H1 (cell line): ENCODE measurements around the gene KIAA1586. TPM values are rescaled to one million over a fixed set of nuclear protein-coding genes. Genes with fewer than 3 reads are reported as not detected.

Experiments
- CTCF ChIA-PET: fragments of 300-600 bp; sonication (Branson Sonifier 250); formaldehyde crosslinking; loops from one replicate; lab custom pipeline; 2021; ENCODE audit not compliant: partially characterized antibody; lab: Charles Lee
- POLR2A ChIA-PET: fragments of 300-600 bp; sonication (Branson Sonifier 250); formaldehyde crosslinking; loops from one replicate; lab custom pipeline; 2021; ENCODE audit warnings: inconsistent platforms; ENCODE audit not compliant: partially characterized antibody; lab: Charles Lee
- DNase-seq, 2 experiments: peaks; one replicate each; pipeline versions ENCODE4 v3.0.0 to v3.0.0-alpha.2; 2010 to 2022; ENCODE audit warnings: low spot score in 2 of 2, low read depth in 1 of 2, mixed read lengths in 1 of 2
- FAIRE-seq: peaks from 2 replicates; lab custom pipeline; 2011; peaks lifted over from hg19 to GRCh38; lab: Jason Lieb, UNC
- H2AFZ ChIP-seq: 2 replicates; pipeline ENCODE4 v1.8.1; 2012; ENCODE audit warnings: low read length, inconsistent platforms
- H2AK5ac ChIP-seq: 2 replicates; pipeline ENCODE4 v1.6.1; 2013; ENCODE audit warnings: low read depth, low read length
- H2BK120ac ChIP-seq: replicated peaks from 2 replicates; pipeline ENCODE3; 2013; ENCODE audit warnings: low read depth, low read length, inconsistent platforms
- H2BK12ac ChIP-seq: 2 replicates; pipeline ENCODE4 v1.6.1; 2013; ENCODE audit warnings: low read depth, low read length
- H2BK15ac ChIP-seq: 2 replicates; pipeline ENCODE4 v1.6.1; 2013; ENCODE audit warnings: low read length
- H2BK20ac ChIP-seq: 2 replicates; pipeline ENCODE4 v1.6.1; 2013; ENCODE audit warnings: low read length
- H2BK5ac ChIP-seq: 2 replicates; pipeline ENCODE4 v1.6.1; 2013; ENCODE audit warnings: low read depth, low read length
- H3K14ac ChIP-seq: 2 replicates; pipeline ENCODE4 v1.6.1; 2013; ENCODE audit warnings: inconsistent platforms; ENCODE audit not compliant: insufficient read length
- H3K18ac ChIP-seq: 2 replicates; pipeline ENCODE4 v1.6.1; 2013; ENCODE audit warnings: low read length; ENCODE audit errors: extremely low read depth
- H3K23ac ChIP-seq: 2 replicates; pipeline ENCODE4 v1.6.1; 2013; ENCODE audit warnings: inconsistent platforms; ENCODE audit not compliant: insufficient read length
- H3K23me2 ChIP-seq: 2 replicates; pipeline ENCODE4 v1.6.1; 2013; ENCODE audit warnings: low read depth, low read length
- H3K27ac ChIP-seq: 2 replicates; pipeline ENCODE4 v1.6.1; 2011; ENCODE audit warnings: low read depth, low read length, inconsistent platforms
- H3K27me3 ChIP-seq, 4 experiments: replicated peaks in 1 of 4; 1 replicate in 1 of 4; 2 replicates in 3 of 4; pipeline versions ENCODE4 v1.6.1 to v1.8.1; 2011 to 2013; ENCODE audit warnings: low read length in 3 of 4, mild to moderate bottlenecking in 3 of 4, inconsistent platforms in 2 of 4, mixed read lengths in 2 of 4, moderate library complexity in 1 of 4; ENCODE audit not compliant: control insufficient read depth in 3 of 4, insufficient read depth in 3 of 4; ENCODE audit errors: extremely low read depth in 1 of 4
- H3K36me3 ChIP-seq, 4 experiments: 2 replicates each; pipeline versions ENCODE4 v1.6.1 to v1.8.1; 2011 to 2013; ENCODE audit warnings: mild to moderate bottlenecking in 4 of 4, low read length in 3 of 4, moderate library complexity in 2 of 4, control low read depth in 1 of 4, inconsistent platforms in 1 of 4; ENCODE audit not compliant: insufficient read depth in 4 of 4, control insufficient read depth in 2 of 4
- H3K4ac ChIP-seq: replicated peaks from 2 replicates; pipeline ENCODE3; 2013; ENCODE audit warnings: low read length, low read depth, mixed read lengths, inconsistent platforms; ENCODE audit not compliant: insufficient read length
- H3K4me1 ChIP-seq, 4 experiments: replicated peaks in 1 of 4; 1 replicate in 1 of 4; 2 replicates in 3 of 4; pipeline versions ENCODE4 v1.6.1 to v1.8.1; 2011 to 2013; ENCODE audit warnings: low read length in 3 of 4, inconsistent platforms in 2 of 4, mixed read lengths in 1 of 4; ENCODE audit not compliant: insufficient read depth in 4 of 4, control insufficient read depth in 3 of 4
- H3K4me2 ChIP-seq, 2 experiments: 2 replicates each; pipeline versions ENCODE4 v1.6.1 to v1.8.1; 2011 to 2013; ENCODE audit warnings: low read depth in 2 of 2, low read length in 2 of 2, control low read depth in 1 of 2, inconsistent platforms in 1 of 2, mild to moderate bottlenecking in 1 of 2; ENCODE audit not compliant: insufficient read depth in 1 of 2
- H3K4me3 ChIP-seq, 4 experiments: fragments of 200-600, 300-600 bp in 1 of 4; sonication (generic), shearing (Covaris generic), sonication (Bioruptor Twin) in 1 of 4; 2 replicates each; pipeline versions ENCODE4 v1.5.1 to v1.8.1; 2011 to 2016; ENCODE audit warnings: low read length in 4 of 4, low read depth in 3 of 4, control low read depth in 2 of 4, inconsistent platforms in 2 of 4, mild to moderate bottlenecking in 2 of 4, mixed read lengths in 1 of 4, moderate library complexity in 1 of 4; ENCODE audit not compliant: insufficient read depth in 2 of 4; ENCODE audit errors: extremely low read depth in 1 of 4
- H3K56ac ChIP-seq: replicated peaks from 2 replicates; pipeline ENCODE3; 2013; ENCODE audit warnings: low read depth, mild to moderate bottlenecking, mixed read lengths, low read length, inconsistent platforms; ENCODE audit not compliant: insufficient read length
- H3K79me1 ChIP-seq: 2 replicates; pipeline ENCODE4 v1.6.1; 2013; ENCODE audit warnings: low read depth, low read length, control low read depth
- H3K79me2 ChIP-seq, 2 experiments: 2 replicates each; pipeline versions ENCODE4 v1.6.1 to v1.8.1; 2012 to 2013; ENCODE audit warnings: low read length in 2 of 2, mild to moderate bottlenecking in 2 of 2, inconsistent platforms in 1 of 2; ENCODE audit not compliant: insufficient read depth in 2 of 2, control insufficient read depth in 1 of 2
- H3K9ac ChIP-seq, 4 experiments: replicated peaks in 1 of 4; 1 replicate in 1 of 4; 2 replicates in 3 of 4; pipeline versions ENCODE4 v1.6.1 to v1.8.1; 2011 to 2013; ENCODE audit warnings: low read depth in 3 of 4, low read length in 3 of 4, control low read depth in 2 of 4, mild to moderate bottlenecking in 2 of 4, moderate library complexity in 2 of 4, inconsistent platforms in 1 of 4; ENCODE audit errors: extremely low read depth in 1 of 4
- H3K9me3 ChIP-seq, 2 experiments: 2 replicates each; pipeline versions ENCODE4 v1.6.1 to v1.8.1; 2012 to 2013; ENCODE audit warnings: mild to moderate bottlenecking in 2 of 2, moderate library complexity in 2 of 2, control low read depth in 1 of 2, inconsistent platforms in 1 of 2, low read depth in 1 of 2, low read length in 1 of 2, mixed read lengths in 1 of 2; ENCODE audit not compliant: insufficient read depth in 2 of 2
- H4K20me1 ChIP-seq, 2 experiments: replicated peaks in 1 of 2; 2 replicates each; pipeline versions ENCODE3 to v1.8.1; 2011 to 2013; ENCODE audit warnings: inconsistent platforms in 2 of 2, low read length in 2 of 2, mild to moderate bottlenecking in 1 of 2; ENCODE audit not compliant: insufficient read depth in 2 of 2, control insufficient read depth in 1 of 2
- H4K5ac ChIP-seq: 2 replicates; pipeline ENCODE4 v1.6.1; 2013; ENCODE audit warnings: low read length, low read depth, mixed read lengths, inconsistent platforms; ENCODE audit not compliant: insufficient read length
- H4K8ac ChIP-seq: 2 replicates; pipeline ENCODE4 v1.8.0; 2013; ENCODE audit warnings: mild to moderate bottlenecking, moderate library complexity, low read length, inconsistent platforms; ENCODE audit not compliant: insufficient read depth; ENCODE audit errors: extremely low read depth
- H4K91ac ChIP-seq: replicated peaks from 2 replicates; pipeline ENCODE3; 2013; ENCODE audit warnings: low read length, mixed read lengths, inconsistent platforms; ENCODE audit not compliant: insufficient read length
- ATF2 ChIP-seq: IDR thresholded peaks from 2 replicates; pipeline ENCODE4 v1.6.1; 2012; ENCODE audit warnings: low read length, inconsistent platforms
- CTBP2 ChIP-seq: IDR thresholded peaks from 2 replicates; pipeline ENCODE4 v1.7.0; 2011; ENCODE audit warnings: borderline replicate concordance, mild to moderate bottlenecking, moderate library complexity, mixed read lengths, low read length; ENCODE audit not compliant: insufficient read depth, insufficient read length
- JUN ChIP-seq: IDR thresholded peaks from 2 replicates; pipeline ENCODE4 v1.6.1; 2011; ENCODE audit warnings: low read depth, mild to moderate bottlenecking, improper control_type of control experiment, low read length
- KDM4A ChIP-seq: IDR thresholded peaks from one replicate; pipeline ENCODE4 v1.7.1; 2012; ENCODE audit warnings: low read depth, mild to moderate bottlenecking, moderate library complexity, low read length, inconsistent platforms; ENCODE audit not compliant: severe bottlenecking
- KDM5A ChIP-seq: fragments of 200-600 bp; IDR thresholded peaks from 2 replicates; pipeline ENCODE4 v1.7.1; 2012; ENCODE audit warnings: mild to moderate bottlenecking, low read length, inconsistent platforms, mixed read lengths
- NANOG ChIP-seq: IDR thresholded peaks from 2 replicates; pipeline ENCODE4 v1.6.1; 2011; ENCODE audit warnings: low read length, low read depth, mild to moderate bottlenecking, inconsistent platforms; ENCODE audit not compliant: insufficient read depth, poor library complexity, severe bottlenecking
- RFX5 ChIP-seq: IDR thresholded peaks from 2 replicates; pipeline ENCODE4 v1.6.1; 2011; ENCODE audit warnings: low read depth, low read length, improper control_type of control experiment, borderline replicate concordance
- whole genome bisulfite sequencing, 2 experiments: shearing (Covaris generic) in 1 of 2; methylation state at CpG; one replicate each; pipeline versions ENCODE4 v1.1.6 to v1.1.7; 2013 to 2015; ENCODE audit warnings: low lambda C conversion rate in 2 of 2, mixed read lengths in 2 of 2, inconsistent platforms in 1 of 2, low coverage in 1 of 2, missing lambda C conversion rate in 1 of 2; ENCODE audit not compliant: insufficient replicate concordance in 2 of 2, insufficient coverage in 1 of 2, insufficient read length in 1 of 2; ENCODE audit errors: extremely low coverage in 1 of 2, missing lambda C conversion rate in 1 of 2; 5-methylcytosine and 5-hydroxymethylcytosine counted together
- polyA plus RNA-seq, 7 experiments: library from polyadenylated mRNA; depleted of rRNA in 3 of 7; stranded (reverse) in 5 of 7; unstranded in 2 of 7; fragments of >200 nt in 5 of 7; fragments of 200-250 nt in 2 of 7; gene quantifications; 1 replicate in 5 of 7; 2 replicates in 1 of 7; 4 replicates in 1 of 7; pipeline versions ENCODE4 v1.2.1 to v1.2.3, GENCODE V29; 2011 to 2013; ENCODE audit warnings: missing spikeins in 2 of 7, mixed read lengths in 2 of 7
- total RNA-seq: library from RNA; stranded (reverse); fragmentation: NEBNext Ultra II Directional; extraction: Animal tissue kit (Norgen Biotek cat#: 25700); gene quantifications from 2 replicates; pipeline ENCODE4 v1.2.1, GENCODE V29; 2021

Gene KIAA1586
- total and polyA plus RNA-seq, 2 of the 8 experiments (the other 6 are each of a cell fraction or from before 2014, with no cell fraction given) = 2.1 to 24.4 TPM

- ChIA-PET POLR2A (interaction anchor here (0.9 to 1.1 kb wide), 3 partner anchors 12 to 132 kb away, joined by 3 read pairs; partner anchors contain the start of gene RAB23), CTCF (interaction anchor here (0.6 to 2.2 kb wide), 3 partner anchors 10 to 429 kb away, joined by 3 to 6 read pairs (median 5); no protein-coding TSS in a partner anchor)
- Histone ChIP-seq H3K27ac (no peak overlapping the region), H3K4me1 (peaks cover 2 to 4% (median 3%) of the 10 kb centered on the region in 4 experiments; a peak in 5 of 7 replicates), H3K23ac (no peak overlapping the region), H3K18ac (no peak overlapping the region), H2BK120ac (no peak overlapping the region), H4K20me1 (peaks cover 0 to 6% of the 10 kb centered on the region in 2 experiments), H3K4me3 (peak overlapping the region; percentile 39 to 64 (median 58); a peak in 5 of 8 replicates), H3K14ac (no peak overlapping the region), H2BK5ac (no peak overlapping the region), H2AK5ac (no peak overlapping the region), H4K8ac (no peak overlapping the region), H2AFZ (0 out of 2 replicates have a peak overlapping the region, but pooled peaks have one; percentile 65), H3K4me2 (peak overlapping the region; percentile 45 to 65), H4K91ac (no peak overlapping the region), H3K79me1 (no peaks in the 10 kb centered on the region), H3K4ac (no peak overlapping the region), H3K36me3 (peaks cover 0 to 17% (median 0%) of the 10 kb centered on the region in 4 experiments; a peak in 3 of 8 replicates), H3K9me3 (no peaks in the 10 kb centered on the region), H3K27me3 (no peaks in the 10 kb centered on the region), H4K5ac (no peak overlapping the region), H3K79me2 (peaks cover 0 to 29% of the 10 kb centered on the region in 2 experiments; a peak in 3 of 4 replicates), H2BK20ac (no peak overlapping the region), H2BK15ac (no peak overlapping the region), H2BK12ac (no peak overlapping the region), H3K56ac (no peak overlapping the region), H3K9ac (no peak overlapping the region), H3K23me2 (no peaks in the 10 kb centered on the region)
- 61% methylated on average over 3 of the region's 3 CpGs; no CpG with 5 or more reads in 1 of the 2 experiments for WGBS, 2 experiments
- TF ChIP-seq NANOG (no peak), CTBP2 (no peak), ATF2 (no peak), KDM4A (no peak), KDM5A (no peak), RFX5 (no peak), JUN (no peak)
- FAIRE-seq = no peak
- DNase-seq = no peak
Measured at GRCh38 chr6:57089265-57089664, 42.8 kb downstream of the KIAA1586 start.
